GM19351 (cell line): ENCODE data around the gene SCLY.
A peak's percentile ranks its signal among the peaks of the same experiment; 100 is the strongest.

Experiments
- ATAC-seq: cut with Tn5 transposase; IDR thresholded peaks from one replicate; pipeline ENCODE4 v1.9.1; 2021; ENCODE audit warnings: mild to moderate bottlenecking, moderate library complexity; ENCODE audit not compliant: unreplicated experiment

The SCLY gene

GRCh38 chr2:238123991-238124470, 63.2 kb downstream of the SCLY start:
- ATAC-seq, result no peak

- ATAC-seq, result no peak
Observed at GRCh38 chr2:238124488-238125126, 63.8 kb downstream of the SCLY start.

- no peak for ATAC-seq
Observed at GRCh38 chr2:238125127-238125885, 64.5 kb downstream of the SCLY start.

- ATAC-seq, result no peak
Observed at GRCh38 chr2:238126338-238126737, 65.5 kb downstream of the SCLY start.

- ATAC-seq, result no peak
Observed at GRCh38 chr2:238126775-238127164, 66.0 kb downstream of the SCLY start.

- peak; percentile 81 for ATAC-seq
Observed at GRCh38 chr2:238127165-238128060, 66.6 kb downstream of the SCLY start.

GRCh38 chr2:238128061-238128440, 67.2 kb downstream of the SCLY start:
- no peak for ATAC-seq

- ATAC-seq, result no peak
Observed at GRCh38 chr2:238128534-238129001, 67.8 kb downstream of the SCLY start.

- ATAC-seq, result no peak
Observed at GRCh38 chr2:238129166-238130010, 68.6 kb downstream of the SCLY start.

GRCh38 chr2:238130111-238130695, 69.4 kb downstream of the SCLY start:
- ATAC-seq, result no peak

GRCh38 chr2:238130696-238131628, 70.2 kb downstream of the SCLY start:
- no peak for ATAC-seq

- no peak for ATAC-seq
Observed at GRCh38 chr2:238131761-238132462, 71.1 kb downstream of the SCLY start.

GRCh38 chr2:238132463-238133450, 72.0 kb downstream of the SCLY start:
- no peak for ATAC-seq

- ATAC-seq, result no peak
Observed at GRCh38 chr2:238133499-238134392, 72.9 kb downstream of the SCLY start.

GRCh38 chr2:238134393-238134785, 73.6 kb downstream of the SCLY start:
- no peak for ATAC-seq

- ATAC-seq, result no peak
Observed at GRCh38 chr2:238135601-238136150, 74.9 kb downstream of the SCLY start.
